Stimulated activated CD8-positive, alpha-beta memory T cell treated with anti-CD3 and anti-CD28 coated beads, Interleukin-4, amount 100 ng/mL, for 1 hour (primary cell): Measurements from ENCODE around the gene RBMX.
"Not testable (repeated sequence)": the region's sequence is repeated elsewhere in the genome, so short reads cannot be mapped to it uniquely, and the experiment has no call there.

Experiments used
- DNase-seq, 2 donors: peaks; one replicate each; pipeline ENCODE4 v3.0.0-alpha.2; 2020; ENCODE audit warnings: low read depth in 2 of 2, low spot score in 1 of 2

RBMX gene

GRCh38 chrX:136879001-136879687, 1.4 kb downstream of the RBMX start:
- no peak for DNase-seq

- no peak for DNase-seq
These were observed 2.1 kb downstream of the RBMX start for GRCh38 chrX:136878423-136878822.

GRCh38 chrX:136874114-136874513, 6.4 kb downstream of the RBMX start:
- DNase-seq = not testable (repeated sequence)

- not testable (repeated sequence) for DNase-seq
These were observed 7.3 kb downstream of the RBMX start for GRCh38 chrX:136873210-136873609.

- DNase-seq = no peak
These were observed 8.3 kb downstream of the RBMX start for GRCh38 chrX:136872091-136872700.

- DNase-seq = no peak
These were observed 10.5 kb downstream of the RBMX start for GRCh38 chrX:136870064-136870463.

- DNase-seq = no peak
These were observed 12.1 kb downstream of the RBMX start for GRCh38 chrX:136868283-136869055.

GRCh38 chrX:136867518-136867917, 13.0 kb downstream of the RBMX start:
- no peak for DNase-seq

GRCh38 chrX:136867096-136867491, 13.4 kb downstream of the RBMX start:
- DNase-seq = no peak

GRCh38 chrX:136866337-136867095, 14.0 kb downstream of the RBMX start:
- no peak for DNase-seq

GRCh38 chrX:136865270-136866158, 15.0 kb downstream of the RBMX start:
- no peak for DNase-seq

- no peak for DNase-seq
These were observed 16.7 kb downstream of the RBMX start for GRCh38 chrX:136863826-136864225.

- DNase-seq = no peak
These were observed 18.0 kb downstream of the RBMX start for GRCh38 chrX:136862546-136862945.

- no peak for DNase-seq
These were observed 18.6 kb downstream of the RBMX start for GRCh38 chrX:136861877-136862276.

- no peak for DNase-seq
These were observed 22.3 kb downstream of the RBMX start for GRCh38 chrX:136858007-136858756.

GRCh38 chrX:136856551-136856950, 24.0 kb downstream of the RBMX start:
- no peak for DNase-seq

- DNase-seq = no peak
These were observed 24.5 kb downstream of the RBMX start for GRCh38 chrX:136856050-136856449.

- DNase-seq = no peak
These were observed 29.0 kb downstream of the RBMX start for GRCh38 chrX:136851526-136851925.

- DNase-seq = no peak
These were observed 29.9 kb downstream of the RBMX start for GRCh38 chrX:136850441-136851175.
